HFF-Myc (cell line): ENCODE measurements around the gene ASPG.

Source experiments
- DNase-seq: peaks from one replicate; pipeline ENCODE4 v3.0.0-alpha.2; 2011; ENCODE audit warnings: low read depth; ENCODE audit errors: extremely low read depth
- H3K4me3 ChIP-seq: replicated peaks from 2 replicates; pipeline ENCODE4 v1.5.1; 2011; ENCODE audit warnings: low read depth, mild to moderate bottlenecking, control low read depth, low read length
- TF ChIP-seq, protein P1 (sequence below): IDR thresholded peaks from 2 replicates; pipeline ENCODE4 v1.5.1; 2012; ENCODE audit warnings: mild to moderate bottlenecking, low read depth, low read length, control low read depth; ENCODE audit errors: missing control alignments

Gene ASPG

DNA sequence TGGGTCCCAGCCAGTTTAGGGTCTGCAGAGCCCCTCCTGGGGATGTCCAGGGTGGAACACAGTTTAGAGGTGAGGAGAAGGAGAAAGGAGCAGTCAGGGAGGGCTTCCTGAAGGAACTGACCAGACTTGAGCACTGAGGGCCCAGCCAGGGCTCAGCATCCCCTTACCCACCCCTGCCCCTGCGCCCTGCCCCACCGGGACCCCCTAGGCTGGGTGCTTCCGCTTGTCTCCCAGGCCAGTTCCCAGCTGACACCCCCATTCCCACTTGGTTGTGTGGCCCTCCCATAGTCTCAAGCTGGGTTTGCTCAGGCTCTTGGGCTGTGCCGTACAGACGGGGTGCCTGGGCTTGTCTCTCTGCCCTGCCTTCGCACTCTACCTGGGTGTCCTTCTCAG, 26.6 kb downstream of the ASPG start:
- H3K4me3 ChIP-seq, result no peak overlapping the region
- TF ChIP-seq, protein P1, sequence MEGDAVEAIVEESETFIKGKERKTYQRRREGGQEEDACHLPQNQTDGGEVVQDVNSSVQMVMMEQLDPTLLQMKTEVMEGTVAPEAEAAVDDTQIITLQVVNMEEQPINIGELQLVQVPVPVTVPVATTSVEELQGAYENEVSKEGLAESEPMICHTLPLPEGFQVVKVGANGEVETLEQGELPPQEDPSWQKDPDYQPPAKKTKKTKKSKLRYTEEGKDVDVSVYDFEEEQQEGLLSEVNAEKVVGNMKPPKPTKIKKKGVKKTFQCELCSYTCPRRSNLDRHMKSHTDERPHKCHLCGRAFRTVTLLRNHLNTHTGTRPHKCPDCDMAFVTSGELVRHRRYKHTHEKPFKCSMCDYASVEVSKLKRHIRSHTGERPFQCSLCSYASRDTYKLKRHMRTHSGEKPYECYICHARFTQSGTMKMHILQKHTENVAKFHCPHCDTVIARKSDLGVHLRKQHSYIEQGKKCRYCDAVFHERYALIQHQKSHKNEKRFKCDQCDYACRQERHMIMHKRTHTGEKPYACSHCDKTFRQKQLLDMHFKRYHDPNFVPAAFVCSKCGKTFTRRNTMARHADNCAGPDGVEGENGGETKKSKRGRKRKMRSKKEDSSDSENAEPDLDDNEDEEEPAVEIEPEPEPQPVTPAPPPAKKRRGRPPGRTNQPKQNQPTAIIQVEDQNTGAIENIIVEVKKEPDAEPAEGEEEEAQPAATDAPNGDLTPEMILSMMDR, result no peak
- DNase-seq, result no peak

DNA sequence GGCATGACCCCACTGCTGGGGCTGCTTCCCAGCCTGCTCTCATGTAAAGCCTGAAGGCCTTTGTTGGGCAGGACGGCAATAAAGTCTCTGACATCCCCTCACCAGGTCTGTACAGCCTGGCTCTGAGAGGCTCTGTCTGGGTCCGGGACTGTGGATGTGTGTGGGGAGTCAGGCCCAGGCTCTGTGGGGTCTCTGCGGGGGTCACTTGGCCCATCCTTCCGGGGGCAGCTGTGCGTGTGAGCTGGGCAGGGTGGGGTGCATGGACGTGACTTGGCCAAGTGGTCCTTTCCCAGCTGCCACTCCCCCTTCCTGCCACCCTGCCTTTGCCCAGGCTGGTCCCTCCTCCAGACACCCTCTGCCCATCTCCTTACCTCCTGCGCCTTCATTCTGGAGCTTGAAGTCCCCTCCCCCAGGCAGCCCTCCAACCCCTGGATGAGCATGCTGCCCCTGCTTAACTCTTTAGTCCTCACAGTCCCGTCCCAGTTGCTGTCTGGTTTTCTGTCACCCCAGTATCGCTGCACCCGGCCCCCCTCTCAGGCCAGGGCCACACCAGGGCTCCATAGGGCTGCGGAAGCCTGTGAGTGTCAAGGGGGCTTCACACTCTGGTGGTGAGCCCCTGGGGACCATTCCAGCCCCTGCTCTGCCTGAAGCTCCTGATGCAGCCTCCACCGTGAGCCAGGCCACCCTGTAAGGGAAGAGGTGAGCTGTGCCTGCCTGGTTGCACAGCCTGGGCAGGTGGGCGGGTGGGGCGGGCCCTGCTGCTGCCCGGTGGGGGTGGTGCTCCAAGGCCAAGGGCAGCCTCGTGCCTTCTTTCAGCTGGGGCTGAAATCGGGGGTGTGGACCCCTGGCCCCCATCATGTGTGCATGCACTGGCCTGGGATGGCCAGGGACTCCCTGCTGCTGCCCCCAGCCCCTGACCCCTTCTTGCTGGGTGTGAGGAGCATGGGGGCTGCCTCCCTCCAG, 27.4 kb downstream of the ASPG start:
- H3K4me3 ChIP-seq, result no peak overlapping the region
- no peak for DNase-seq
- TF ChIP-seq, protein P1, result no peak

DNA sequence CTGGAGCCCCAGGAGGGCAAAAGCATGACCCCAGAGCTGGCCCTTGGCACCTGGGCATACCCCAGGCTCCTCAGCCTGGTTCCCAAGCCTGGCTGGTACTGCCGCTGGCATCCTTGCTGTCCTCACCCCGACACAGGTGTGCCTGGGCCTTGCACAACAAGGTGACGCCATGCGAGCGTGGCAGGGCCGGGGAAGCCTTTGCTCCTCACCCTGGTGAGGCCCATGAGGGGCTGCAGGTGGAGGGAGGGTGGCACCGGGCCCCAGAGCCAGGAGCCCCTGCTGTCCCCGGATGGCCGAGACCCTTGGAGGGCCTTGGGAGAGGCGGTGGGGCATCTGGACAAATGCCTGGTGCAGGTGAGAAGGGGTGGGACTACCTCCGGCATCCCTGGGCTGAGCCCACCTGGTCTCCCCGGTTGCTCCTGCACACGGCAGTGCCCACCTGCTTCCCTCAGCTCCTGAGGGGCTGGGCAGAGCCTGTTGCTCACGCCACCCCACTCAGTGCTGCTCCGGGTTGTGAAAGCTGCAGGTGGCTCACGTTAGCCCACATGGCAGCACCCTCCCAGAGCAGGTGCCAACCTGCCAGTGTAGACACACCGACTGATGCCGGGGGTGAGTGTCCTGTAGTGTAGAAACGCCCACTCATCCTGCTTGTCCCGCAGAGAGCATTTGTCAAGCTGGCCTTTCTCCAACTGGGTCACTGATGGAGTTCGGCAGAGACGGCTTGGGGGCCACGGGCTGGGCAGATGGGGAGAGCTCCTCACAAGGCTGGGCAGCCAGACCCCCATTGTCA, 28.3 kb downstream of the ASPG start:
- TF ChIP-seq, protein P1, result no peak
- no peak overlapping the region for H3K4me3 ChIP-seq
- no peak for DNase-seq

DNA sequence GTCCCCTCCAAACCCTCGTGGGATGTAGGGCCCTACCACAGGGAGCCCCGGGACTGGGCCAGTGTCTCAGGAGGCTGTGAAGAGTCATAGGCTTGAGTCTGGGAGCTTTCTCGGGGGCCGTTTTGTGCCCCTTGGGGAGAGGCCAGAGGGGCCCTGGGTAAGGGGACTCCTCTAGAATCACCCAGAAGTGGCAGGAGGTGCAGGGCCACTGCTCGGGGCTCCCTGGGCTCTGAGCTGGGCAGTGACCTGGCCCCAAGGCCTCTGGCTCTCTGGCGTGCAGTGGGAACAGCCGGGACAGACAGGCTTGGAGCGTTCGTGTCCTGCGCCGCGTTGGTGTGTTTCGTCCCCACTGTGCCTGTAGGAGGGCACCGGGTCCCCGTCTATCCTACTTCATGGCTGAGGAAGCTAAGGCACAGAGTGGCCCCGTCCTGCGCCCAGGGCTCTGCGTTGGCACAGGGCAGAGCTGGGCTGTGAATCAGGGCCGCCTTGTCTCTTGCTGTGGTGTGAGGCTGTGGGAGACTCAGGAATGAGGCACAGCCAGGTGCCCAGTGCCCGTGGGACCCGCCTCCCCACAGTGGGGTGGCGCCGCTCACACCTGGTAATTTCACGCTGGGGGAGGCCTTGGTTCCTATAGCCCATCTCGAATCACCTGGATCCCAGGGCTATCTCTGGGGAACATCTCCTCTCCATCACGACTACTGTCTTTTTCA, 29.1 kb downstream of the ASPG start:
- no peak overlapping the region for H3K4me3 ChIP-seq
- DNase-seq, result no peak
- TF ChIP-seq, protein P1, result no peak

DNA sequence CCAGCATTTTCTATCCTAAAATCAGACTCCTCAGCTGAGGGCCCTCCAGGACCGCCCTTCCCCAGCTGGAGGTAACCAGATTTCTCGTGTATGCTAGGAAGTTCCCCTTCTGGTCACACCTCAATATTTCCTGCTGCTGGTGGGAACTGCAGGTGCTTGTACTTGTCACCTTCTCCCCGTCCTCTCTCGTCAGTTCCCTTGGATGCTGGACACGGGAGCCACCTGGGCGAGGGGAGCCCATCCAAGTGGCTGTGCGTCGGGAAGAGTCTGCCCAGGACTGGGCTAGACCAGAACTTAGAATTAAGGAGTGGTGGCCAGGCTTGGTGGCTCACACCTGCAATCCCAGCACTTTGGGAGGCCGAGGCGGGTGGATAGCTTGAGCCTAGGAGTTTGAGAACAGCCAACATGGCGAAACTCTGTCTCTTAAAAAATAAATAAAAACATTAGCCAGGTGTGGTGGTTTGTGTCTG, 29.7 kb downstream of the ASPG start:
- no peak overlapping the region for H3K4me3 ChIP-seq
- TF ChIP-seq, protein P1, result no peak
- no peak for DNase-seq

DNA sequence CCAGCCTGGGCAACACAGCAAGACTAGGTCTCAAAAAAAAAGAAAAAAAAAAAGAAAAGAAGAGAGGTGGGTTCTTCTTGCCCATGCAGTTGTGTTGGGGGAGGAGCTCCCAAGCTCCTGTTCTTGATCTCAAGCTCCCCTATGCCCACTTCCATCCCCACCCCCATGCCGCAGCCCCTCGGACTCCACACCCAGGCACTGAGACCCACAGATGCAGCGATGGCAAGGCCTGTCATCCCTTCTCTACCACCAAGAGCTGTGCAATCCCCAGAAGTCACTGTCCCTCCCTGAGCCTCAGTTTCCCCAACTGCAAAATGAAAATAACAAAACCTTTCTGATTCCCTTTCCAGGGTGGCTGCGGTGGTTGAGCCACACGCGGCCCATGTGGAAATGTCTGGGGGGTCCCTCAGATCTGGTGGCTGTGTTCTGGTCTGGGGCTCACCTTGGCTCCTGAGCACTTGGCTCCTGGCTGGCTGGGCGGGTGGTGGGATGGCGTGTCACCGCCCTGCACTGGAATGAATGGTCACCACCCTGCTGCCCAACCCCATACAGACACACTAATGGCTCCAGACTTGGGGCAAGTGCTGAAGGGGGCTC, 30.3 kb downstream of the ASPG start:
- no peak overlapping the region for H3K4me3 ChIP-seq
- DNase-seq, result no peak
- TF ChIP-seq, protein P1, result no peak
